Measurements from ENCODE around the gene SLC22A13.
"Not testable (repeated sequence)": the region's sequence is repeated elsewhere in the genome, so short reads cannot be mapped to it uniquely, and the experiment has no call there.

SLC22A13 gene

GRCh38 chr3:38308456-38308855 lies 42.8 kb downstream of the SLC22A13 start:
- no peak for DNase-seq

GRCh38 chr3:38311476-38311875 lies 45.9 kb downstream of the SLC22A13 start:
- no peak for DNase-seq

- DNase-seq: no peak
Observed at GRCh38 chr3:38311941-38312340, 46.3 kb downstream of the SLC22A13 start.

GRCh38 chr3:38312356-38312755 lies 46.7 kb downstream of the SLC22A13 start:
- DNase-seq: no peak

- no peak for DNase-seq
Observed at GRCh38 chr3:38313263-38313662, 47.7 kb downstream of the SLC22A13 start.

- no peak for DNase-seq
Observed at GRCh38 chr3:38313695-38314094, 48.1 kb downstream of the SLC22A13 start.

- DNase-seq: no peak
Observed at GRCh38 chr3:38314112-38314763, 48.6 kb downstream of the SLC22A13 start.

- DNase-seq: no peak
Observed at GRCh38 chr3:38314764-38315487, 49.3 kb downstream of the SLC22A13 start.

- no peak for DNase-seq
Observed at GRCh38 chr3:38315488-38316230, 50.0 kb downstream of the SLC22A13 start.

GRCh38 chr3:38316356-38317191 lies 51.0 kb downstream of the SLC22A13 start:
- DNase-seq: no peak

- no peak for DNase-seq
Observed at GRCh38 chr3:38317192-38317759, 51.7 kb downstream of the SLC22A13 start.

GRCh38 chr3:38318766-38319671 lies 53.4 kb downstream of the SLC22A13 start:
- no peak for DNase-seq

GRCh38 chr3:38320638-38321037 lies 55.0 kb downstream of the SLC22A13 start:
- not testable (repeated sequence) for DNase-seq

- no peak for DNase-seq
Observed at GRCh38 chr3:38323060-38323459, 57.4 kb downstream of the SLC22A13 start.

GRCh38 chr3:38325256-38325655 lies 59.6 kb downstream of the SLC22A13 start:
- no peak for DNase-seq

- DNase-seq: no peak
Observed at GRCh38 chr3:38327335-38328009, 61.9 kb downstream of the SLC22A13 start.
